Measurements from ENCODE around the gene CCDC69. TPM values are rescaled to one million over a fixed set of nuclear protein-coding genes. Genes with fewer than 3 reads are reported as not detected.

The CCDC69 gene
- total RNA-seq, 2 experiments from 2014 or later: 108 to 110 TPM

DNA sequence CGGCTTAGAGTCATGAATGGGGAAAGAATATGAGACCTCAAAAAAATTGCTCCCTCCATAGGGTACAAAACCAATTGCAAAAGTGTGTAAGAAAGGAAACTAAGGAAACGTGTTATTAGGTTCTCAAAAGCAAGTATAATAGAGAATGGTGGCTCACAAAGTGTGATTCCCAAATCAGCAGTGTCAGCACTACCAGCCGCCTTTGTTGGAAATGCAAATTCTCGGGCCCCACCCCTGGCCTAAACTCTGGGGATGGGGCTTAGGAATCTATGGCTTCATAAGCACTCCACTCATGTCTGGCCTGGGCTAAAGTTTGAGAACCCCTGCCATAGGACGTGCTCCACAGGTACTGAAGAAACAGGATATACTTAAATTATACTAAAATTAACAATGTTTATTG, 1.6 kb upstream of the CCDC69 start:
- ATAC-seq (ENCODE audit: low read depth) (no peak), DNase-seq (no peak)
- Mint-ChIP-seq H3K4me1 (peaks cover 28% of the 10 kb centered on the region), H3K27me3 (no peaks in the 10 kb centered on the region), H3K4me3 (no peak overlapping the region), H3K27ac (no peak overlapping the region), H3K36me3 (peaks cover 6% of the 10 kb centered on the region), H3K9me3 (no peaks in the 10 kb centered on the region)
- POLR2A ChIA-PET: interaction anchor here (0.6 to 5.2 kb wide), 2 partner anchors 10 kb away, joined by 3 to 46 read pairs; no protein-coding TSS in a partner anchor

DNA sequence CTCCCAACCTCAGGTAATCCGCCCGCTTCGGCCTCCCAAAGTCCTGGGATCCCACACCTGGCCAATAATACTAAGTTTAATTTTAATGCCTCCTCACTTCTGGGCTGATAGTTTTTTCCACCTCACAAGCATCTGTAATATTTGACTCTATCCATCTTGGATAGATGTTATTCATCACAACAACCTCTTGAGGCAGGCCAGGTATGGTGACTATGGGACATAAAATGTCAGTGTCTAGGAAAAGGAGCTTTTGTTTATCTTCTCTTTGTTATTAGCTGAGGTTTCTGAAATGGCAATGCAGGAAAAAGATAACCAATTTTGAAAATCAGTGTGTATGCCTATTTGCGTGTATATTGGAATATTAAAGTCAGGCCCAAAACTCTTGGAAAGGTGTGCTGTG, 1.2 kb upstream of the CCDC69 start:
- peak overlapping the region; percentile 8 for H3K4me3 Mint-ChIP-seq
- H3K27me3 Mint-ChIP-seq: no peaks in the 10 kb centered on the region
- peaks cover 32% of the 10 kb centered on the region for H3K4me1 Mint-ChIP-seq
- peak overlapping the region; percentile 10 for H3K27ac Mint-ChIP-seq
- H3K36me3 Mint-ChIP-seq: peaks cover 6% of the 10 kb centered on the region
- no peaks in the 10 kb centered on the region for H3K9me3 Mint-ChIP-seq
- POLR2A ChIA-PET: interaction anchor here (0.6 to 6.0 kb wide), 3 partner anchors 9 to 13 kb away, joined by 3 to 164 read pairs (median 46); no protein-coding TSS in a partner anchor
- no peak for DNase-seq
- ATAC-seq (ENCODE audit: low read depth): no peak

DNA sequence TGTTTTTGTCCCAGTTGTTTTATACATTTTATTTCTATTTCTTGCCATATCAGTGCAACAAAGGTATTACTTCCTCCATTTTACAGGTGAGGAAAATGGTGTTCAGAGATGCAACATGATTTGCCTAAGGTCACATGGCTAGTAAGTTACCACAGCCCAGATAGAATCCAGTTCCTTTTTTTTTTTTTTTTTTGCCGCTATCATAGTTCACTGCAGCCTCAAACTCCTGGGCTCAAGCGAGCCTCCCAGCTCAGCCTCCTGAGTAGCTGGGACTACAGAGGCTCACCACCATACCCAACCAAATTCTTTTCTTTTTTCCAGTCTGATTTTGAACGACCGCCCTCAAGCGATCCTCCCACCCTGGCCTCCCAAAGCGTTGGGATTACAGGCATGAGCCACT, 480 bp upstream of the CCDC69 start:
- Mint-ChIP-seq H3K4me3 (peak overlapping the region; percentile 83), H3K27ac (peak overlapping the region; percentile 82), H3K36me3 (peaks cover 10% of the 10 kb centered on the region), H3K27me3 (no peaks in the 10 kb centered on the region), H3K4me1 (peaks cover 38% of the 10 kb centered on the region), H3K9me3 (no peaks in the 10 kb centered on the region)
- DNase-seq (no peak), ATAC-seq (ENCODE audit: low read depth) (peak; percentile 9)
- POLR2A ChIA-PET: interaction anchor here (1.0 to 6.0 kb wide), 13 partner anchors 11 to 130 kb away, joined by 3 to 164 read pairs (median 6); partner anchors contain the start of genes ANXA6 and GM2A

DNA sequence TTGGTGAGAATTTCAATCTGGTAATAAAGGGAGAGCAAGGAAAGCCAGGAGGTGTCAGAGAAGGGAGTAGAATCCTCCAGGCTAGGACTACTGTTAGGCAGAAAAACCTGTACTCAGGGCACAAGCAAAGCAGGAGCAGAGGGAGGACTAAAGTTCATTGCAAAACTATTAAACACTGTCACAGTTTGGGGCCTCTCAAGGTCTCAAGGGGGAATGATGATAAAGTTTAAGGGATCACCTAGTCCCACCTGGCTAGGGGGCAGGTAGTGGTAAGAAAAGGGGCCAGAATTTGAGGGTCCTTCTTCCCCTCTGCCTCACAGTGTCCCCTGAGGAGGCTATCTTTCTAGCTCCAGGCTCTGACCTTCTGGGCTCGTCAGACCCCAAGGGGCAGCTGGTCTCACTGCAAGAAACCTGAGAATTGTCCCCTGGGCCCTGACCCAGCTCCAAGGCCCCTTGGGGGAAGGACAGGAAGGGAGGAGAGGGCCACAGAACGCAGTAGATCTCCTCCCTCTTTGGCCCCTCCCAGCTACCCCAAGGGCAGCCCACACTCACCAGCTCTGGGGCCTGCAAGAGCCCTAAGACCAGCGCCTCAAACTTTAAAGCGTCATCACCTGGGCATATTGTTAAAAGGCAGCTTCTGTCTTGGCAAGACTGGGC, 974 bp downstream of the CCDC69 start:
- Mint-ChIP-seq H3K4me1 (peaks cover 53% of the 10 kb centered on the region), H3K27me3 (no peaks in the 10 kb centered on the region), H3K36me3 (peaks cover 14% of the 10 kb centered on the region), H3K9me3 (no peaks in the 10 kb centered on the region), H3K4me3 (peak overlapping the region; percentile 83), H3K27ac (peak overlapping the region; percentile 82)
- POLR2A ChIA-PET: interaction anchor here (1.1 to 6.0 kb wide), 11 partner anchors 9 to 766 kb away, joined by 3 to 164 read pairs (median 7); partner anchors contain the start of gene GM2A
- DNase-seq (peak; percentile 66), ATAC-seq (ENCODE audit: low read depth) (peak; percentile 80)

DNA sequence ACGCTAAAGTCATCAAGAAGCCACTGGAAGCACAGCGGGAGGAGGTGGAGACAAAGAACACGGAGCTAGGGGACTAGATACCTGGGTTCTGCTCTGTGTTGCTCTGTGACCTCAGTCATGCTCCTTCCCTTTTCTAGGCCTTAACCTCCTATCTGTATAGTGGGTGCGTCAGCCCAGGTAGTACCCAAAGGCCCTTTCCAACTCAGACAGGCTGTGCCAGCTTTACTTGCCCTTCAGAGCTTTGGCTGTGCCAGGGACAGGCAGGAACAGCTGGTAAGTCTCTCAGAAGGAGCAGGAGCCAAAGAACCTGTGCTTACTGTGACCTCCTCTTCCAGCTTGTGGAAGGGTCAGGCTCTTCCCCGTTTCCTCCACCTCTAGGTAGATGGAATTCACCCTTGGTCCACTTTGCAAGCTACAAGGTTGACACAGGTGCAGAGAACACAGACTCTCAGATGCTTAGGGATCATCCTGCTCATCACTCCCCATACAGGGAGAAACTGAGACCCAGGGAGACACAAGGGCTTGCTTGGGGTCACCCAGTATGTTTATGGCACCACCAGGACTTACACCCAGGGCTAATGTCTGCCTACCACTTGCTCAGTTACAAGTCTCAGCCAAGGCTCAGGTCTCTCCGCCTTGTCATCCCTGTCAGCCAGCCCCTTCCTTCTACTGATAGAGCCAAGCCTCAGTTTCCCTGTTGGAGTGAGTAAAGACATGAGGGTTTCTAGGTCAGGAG, 1.7 kb downstream of the CCDC69 start:
- DNase-seq (no peak), ATAC-seq (ENCODE audit: low read depth) (peak; percentile 12)
- H3K4me1 Mint-ChIP-seq: peaks cover 60% of the 10 kb centered on the region
- H3K9me3 Mint-ChIP-seq: no peaks in the 10 kb centered on the region
- H3K36me3 Mint-ChIP-seq: peaks cover 20% of the 10 kb centered on the region
- H3K27me3 Mint-ChIP-seq: no peaks in the 10 kb centered on the region
- POLR2A ChIA-PET: interaction anchor here (1.4 to 6.0 kb wide), 7 partner anchors 10 to 68 kb away, joined by 4 to 164 read pairs (median 7); partner anchors contain the start of gene GM2A
- H3K4me3 Mint-ChIP-seq: peak overlapping the region; percentile 83
- H3K27ac Mint-ChIP-seq: peak overlapping the region; percentile 82

DNA sequence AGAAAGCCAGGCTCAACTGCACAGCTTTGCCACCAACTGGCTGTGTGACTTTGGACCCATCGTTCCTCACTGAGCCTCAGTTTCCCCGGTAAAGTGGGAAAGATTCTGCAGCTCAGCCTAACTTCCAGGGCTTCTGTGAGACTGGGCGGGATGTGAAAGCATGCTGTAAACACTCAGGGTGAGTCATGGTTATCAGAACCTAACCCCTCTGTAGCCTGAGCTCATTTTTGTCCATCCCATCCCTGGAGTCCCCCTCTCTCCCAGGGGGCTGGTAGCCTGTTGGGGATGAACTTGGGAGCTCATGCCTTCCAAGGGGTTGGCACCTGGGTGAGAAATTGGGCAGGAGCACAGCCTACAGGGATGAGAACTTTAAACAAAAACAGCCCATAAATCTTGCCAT, 2.3 kb downstream of the CCDC69 start:
- POLR2A ChIA-PET: interaction anchor here (1.8 to 6.0 kb wide), 3 partner anchors 9 to 31 kb away, joined by 4 to 164 read pairs (median 46); partner anchors contain the start of gene GM2A
- Mint-ChIP-seq H3K36me3 (peaks cover 24% of the 10 kb centered on the region), H3K27me3 (no peaks in the 10 kb centered on the region), H3K9me3 (no peaks in the 10 kb centered on the region), H3K4me3 (peak overlapping the region; percentile 83), H3K27ac (peak overlapping the region; percentile 82), H3K4me1 (peaks cover 64% of the 10 kb centered on the region)
- no peak for DNase-seq
- no peak for ATAC-seq (ENCODE audit: low read depth)

DNA sequence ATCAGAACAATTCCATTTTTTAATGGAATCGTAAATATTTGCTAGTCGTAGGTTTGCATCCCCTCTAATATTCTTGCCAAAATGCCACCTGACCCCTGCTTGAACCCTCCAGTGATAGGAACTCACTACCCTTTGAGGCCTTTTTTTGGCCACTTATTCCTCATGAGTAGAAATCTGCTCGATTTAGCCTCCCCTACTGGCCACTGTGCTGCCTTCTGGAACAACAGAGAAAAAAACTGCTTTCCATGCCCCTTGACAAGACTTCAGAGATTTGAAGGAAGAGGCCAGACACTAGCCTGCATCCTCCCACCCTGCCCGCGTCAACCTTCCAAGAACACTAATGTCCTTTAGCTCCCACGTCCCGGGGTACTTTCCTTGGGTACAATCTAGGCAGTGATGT, 4.1 kb downstream of the CCDC69 start:
- H3K36me3 Mint-ChIP-seq: peaks cover 34% of the 10 kb centered on the region
- no peak for DNase-seq
- no peaks in the 10 kb centered on the region for H3K9me3 Mint-ChIP-seq
- peaks cover 74% of the 10 kb centered on the region for H3K4me1 Mint-ChIP-seq
- ATAC-seq (ENCODE audit: low read depth): no peak
- H3K4me3 Mint-ChIP-seq: peak overlapping the region; percentile 47
- H3K27me3 Mint-ChIP-seq: no peaks in the 10 kb centered on the region
- POLR2A ChIA-PET: interaction anchor here (6.0 kb wide), 1 partner anchor 7 kb away, joined by 164 read pairs; no protein-coding TSS in a partner anchor
- H3K27ac Mint-ChIP-seq: peak overlapping the region; percentile 19

DNA sequence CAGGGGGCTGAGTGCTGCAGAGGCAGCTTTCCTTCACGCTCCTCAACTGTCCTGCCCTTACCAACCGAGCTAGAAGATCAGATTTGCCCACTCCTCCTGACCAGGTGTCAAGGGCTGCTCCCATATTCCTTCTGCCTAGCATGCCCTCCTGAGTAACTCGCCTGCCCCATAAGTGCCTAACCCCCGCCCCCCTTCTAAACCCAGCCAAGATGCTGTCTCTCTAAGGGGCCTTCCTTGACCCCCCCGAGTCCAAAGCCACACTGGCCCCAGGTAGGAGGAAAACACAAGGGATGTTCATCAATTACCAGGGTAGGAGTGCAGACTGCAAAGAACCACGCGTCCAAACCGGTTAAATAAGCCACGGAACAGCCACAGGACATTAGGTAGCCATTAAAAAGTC, 4.8 kb downstream of the CCDC69 start:
- no peak for ATAC-seq (ENCODE audit: low read depth)
- peaks cover 34% of the 10 kb centered on the region for H3K36me3 Mint-ChIP-seq
- H3K4me1 Mint-ChIP-seq: peaks cover 76% of the 10 kb centered on the region
- peak overlapping the region; percentile 59 for H3K27ac Mint-ChIP-seq
- peak overlapping the region; percentile 64 for H3K4me3 Mint-ChIP-seq
- H3K9me3 Mint-ChIP-seq: no peaks in the 10 kb centered on the region
- H3K27me3 Mint-ChIP-seq: no peaks in the 10 kb centered on the region
- DNase-seq: no peak
- POLR2A ChIA-PET: interaction anchor here (6.0 kb wide), 1 partner anchor 7 kb away, joined by 164 read pairs; no protein-coding TSS in a partner anchor

DNA sequence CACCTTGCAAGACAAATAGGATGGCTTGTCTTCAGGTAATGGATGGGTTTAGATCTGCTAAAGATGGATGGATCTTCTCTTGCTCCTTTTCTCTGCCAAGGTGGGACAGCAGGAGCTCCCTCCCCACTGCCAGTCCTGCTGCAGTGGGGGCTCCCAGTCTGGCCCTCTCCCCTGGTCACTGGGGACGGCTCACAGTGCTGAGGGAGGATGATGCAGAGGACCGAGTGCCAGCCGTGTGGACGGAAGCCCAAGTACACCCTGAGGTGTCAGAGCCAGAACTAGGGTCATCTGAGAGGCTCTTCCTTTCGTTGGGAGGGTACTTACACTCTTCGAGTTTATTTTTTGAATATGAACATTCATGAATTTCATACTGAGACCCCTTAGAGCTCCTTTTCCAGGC, 5.7 kb downstream of the CCDC69 start:
- Mint-ChIP-seq H3K4me3 (peak overlapping the region; percentile 64), H3K27me3 (no peaks in the 10 kb centered on the region), H3K4me1 (peaks cover 76% of the 10 kb centered on the region), H3K36me3 (peaks cover 37% of the 10 kb centered on the region), H3K9me3 (no peaks in the 10 kb centered on the region), H3K27ac (peak overlapping the region; percentile 78)
- no peak for DNase-seq
- ATAC-seq (ENCODE audit: low read depth): no peak
- POLR2A ChIA-PET: no interaction called here

DNA sequence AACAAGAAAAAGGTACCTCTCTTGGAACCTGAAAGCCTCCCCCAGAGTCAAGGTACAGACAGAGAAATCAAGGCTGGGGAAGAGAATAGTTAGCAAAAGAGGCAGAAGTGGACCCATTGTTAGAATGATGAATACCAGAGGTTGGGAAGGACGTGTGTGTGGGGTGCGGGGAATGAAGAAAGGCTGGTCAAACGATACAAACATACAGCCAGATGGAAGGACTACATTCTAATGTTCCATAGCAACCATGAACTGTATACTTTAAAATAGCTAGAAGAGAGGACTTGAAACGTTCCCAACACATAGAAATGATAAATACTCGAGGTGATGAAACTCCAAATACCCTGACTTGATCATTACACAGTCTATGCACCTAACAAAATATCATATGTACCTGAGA, 7.1 kb downstream of the CCDC69 start:
- no peaks in the 10 kb centered on the region for H3K9me3 Mint-ChIP-seq
- peak overlapping the region; percentile 68 for H3K4me3 Mint-ChIP-seq
- no peaks in the 10 kb centered on the region for H3K27me3 Mint-ChIP-seq
- DNase-seq (no peak), ATAC-seq (ENCODE audit: low read depth) (no peak)
- H3K27ac Mint-ChIP-seq: peak overlapping the region; percentile 81
- H3K36me3 Mint-ChIP-seq: peaks cover 45% of the 10 kb centered on the region
- POLR2A ChIA-PET: interaction anchor here (1.0 to 5.0 kb wide), 3 partner anchors 36 to 69 kb away, joined by 3 to 31 read pairs (median 4); partner anchors contain the start of gene GM2A
- peaks cover 74% of the 10 kb centered on the region for H3K4me1 Mint-ChIP-seq

DNA sequence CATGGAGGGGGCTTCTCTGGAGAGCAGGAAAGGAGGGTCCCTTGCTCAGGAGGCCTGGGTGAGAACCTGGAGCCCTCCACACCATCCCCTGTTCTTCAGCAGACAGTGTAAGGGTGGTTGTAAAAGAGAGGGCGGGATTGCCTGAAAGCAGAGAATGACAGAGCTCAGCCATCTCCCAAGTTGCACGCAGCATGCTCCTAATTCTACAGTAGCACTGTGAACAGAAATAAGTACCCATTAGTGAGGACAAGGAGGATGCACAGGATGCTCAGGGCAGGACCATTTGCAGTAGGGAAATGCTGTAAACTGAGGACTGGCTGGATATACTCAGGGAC, 8.4 kb downstream of the CCDC69 start:
- peak overlapping the region; percentile 98 for H3K27ac Mint-ChIP-seq
- no peaks in the 10 kb centered on the region for H3K27me3 Mint-ChIP-seq
- peaks cover 74% of the 10 kb centered on the region for H3K4me1 Mint-ChIP-seq
- ATAC-seq (ENCODE audit: low read depth) (no peak), DNase-seq (no peak)
- H3K9me3 Mint-ChIP-seq: no peaks in the 10 kb centered on the region
- POLR2A ChIA-PET: interaction anchor here (0.8 to 8.2 kb wide), 9 partner anchors 6 to 58 kb away, joined by 3 to 164 read pairs (median 10); partner anchors contain the start of genes ANXA6, CCDC69 and GM2A
- H3K4me3 Mint-ChIP-seq: peak overlapping the region; percentile 90
- peaks cover 42% of the 10 kb centered on the region for H3K36me3 Mint-ChIP-seq

DNA sequence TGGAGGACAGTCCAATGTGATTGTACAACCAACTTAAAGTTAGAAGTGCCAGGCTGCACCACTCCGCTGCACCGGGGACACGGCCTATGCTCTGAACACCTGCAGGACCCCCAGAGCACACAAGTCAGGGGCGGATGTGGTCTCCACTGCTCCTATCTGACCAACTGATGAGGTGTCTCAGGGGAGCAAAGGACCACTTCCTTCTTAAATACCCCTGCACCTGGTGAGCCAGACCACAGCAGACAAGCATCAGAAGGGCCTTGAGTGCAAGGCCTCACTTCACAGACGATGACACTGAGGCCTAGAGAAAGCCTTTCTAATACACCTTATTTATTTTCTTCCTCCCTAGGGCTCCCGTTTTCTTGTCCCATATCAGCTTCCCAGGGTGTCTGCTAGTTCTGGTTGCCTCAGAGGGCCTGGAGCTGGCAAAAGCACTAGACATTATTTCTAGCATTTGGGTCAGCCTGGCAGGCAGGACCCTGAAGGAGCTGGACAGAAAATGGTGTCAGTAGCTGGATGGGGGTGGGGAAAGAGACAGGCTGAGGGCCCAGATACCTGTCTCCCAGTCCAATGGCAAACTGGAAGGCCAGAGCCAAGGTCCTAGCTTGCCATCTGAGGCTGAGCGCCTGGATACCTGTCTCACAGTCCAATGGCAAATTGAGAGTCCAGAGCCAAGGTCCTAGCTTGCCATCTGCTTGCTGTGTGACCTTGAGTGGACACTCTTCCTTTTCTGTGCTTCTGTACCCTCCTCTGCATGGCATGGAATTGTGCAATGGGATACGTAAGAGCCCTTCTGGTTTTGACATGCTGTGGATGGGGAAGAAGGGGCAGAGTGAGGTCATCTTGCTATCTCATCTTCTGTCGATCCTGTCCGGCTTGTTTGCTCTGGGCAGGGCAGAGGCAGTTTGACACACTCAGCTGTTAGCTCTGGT, 9.0 kb downstream of the CCDC69 start:
- Mint-ChIP-seq H3K27me3 (no peaks in the 10 kb centered on the region), H3K36me3 (peaks cover 40% of the 10 kb centered on the region), H3K4me3 (peak overlapping the region; percentile 90), H3K27ac (peak overlapping the region; percentile 98), H3K9me3 (no peaks in the 10 kb centered on the region), H3K4me1 (peaks cover 69% of the 10 kb centered on the region)
- POLR2A ChIA-PET: interaction anchor here (0.8 to 8.2 kb wide), 18 partner anchors 7 to 556 kb away, joined by 3 to 164 read pairs (median 4); partner anchors contain the start of genes ANXA6, CCDC69, G3BP1 and GM2A
- ATAC-seq (ENCODE audit: low read depth) (peak; percentile 43), DNase-seq (peak; percentile 72)

Data from activated naive CD8-positive, alpha-beta T cell treated with anti-CD3 and anti-CD28 coated beads, Interleukin-2, amount 10 ng/mL, durations not matched to agents 7 days and 5 days (primary cell).